ENCODE data around the gene ZBTB21. TPM values are rescaled to one million over a fixed set of nuclear protein-coding genes. Genes with fewer than 3 reads are reported as not detected.

Gene ZBTB21
- total RNA-seq, 1 experiment from 2014 or later = 18.1 TPM

DNA sequence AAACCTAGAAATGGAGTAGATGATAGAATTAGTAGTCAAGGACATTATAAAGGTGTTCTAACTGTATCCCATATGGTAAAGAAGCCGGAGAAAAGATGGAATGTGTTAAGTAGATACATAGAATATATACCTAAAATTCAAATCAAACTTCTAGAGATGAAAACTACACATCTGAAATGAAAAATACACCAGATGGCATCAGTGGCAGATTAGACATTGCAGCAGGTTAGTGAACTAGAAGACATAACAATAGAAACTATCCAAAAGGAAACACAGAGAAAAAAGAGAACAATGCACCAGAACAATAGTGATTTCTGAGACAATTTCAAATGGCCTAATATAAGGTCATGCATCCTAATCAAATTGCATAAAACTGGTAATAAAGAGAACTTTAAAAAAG is 26.9 kb downstream of the ZBTB21 start:
- Histone ChIP-seq H3K56ac (ENCODE audit: insufficient read length, low read depth, low read length) (no peak overlapping the region), H3K79me1 (ENCODE audit: insufficient read depth, low read depth, low read length, poor library complexity, severe bottlenecking) (no peaks in the 10 kb centered on the region), H4K5ac (ENCODE audit: insufficient read length, low read depth, low read length) (no peak overlapping the region), H4K20me1 (ENCODE audit: control insufficient read depth, insufficient read depth, insufficient read length) (no peaks in the 10 kb centered on the region), H2BK15ac (ENCODE audit: low read depth, low read length) (no peak overlapping the region), H2AFZ (ENCODE audit: low read length) (no peak overlapping the region), H3K4me2 (ENCODE audit: insufficient read depth, insufficient read length, low read length) (no peak overlapping the region), H3K18ac (ENCODE audit: insufficient read length, low read depth, low read length) (no peak overlapping the region), H2AK5ac (ENCODE audit: insufficient read length, low read length) (no peak overlapping the region), H3K14ac (ENCODE audit: insufficient read depth, low read length) (no peak overlapping the region), H3K27me3 (ENCODE audit: insufficient read depth, low read length) (no peaks in the 10 kb centered on the region), H3K27ac (ENCODE audit: insufficient read length, low read depth, low read length) (no peak overlapping the region), H3K79me2 (ENCODE audit: insufficient read depth, low read length) (no peaks in the 10 kb centered on the region), H2BK5ac (ENCODE audit: insufficient read length, low read length) (no peak overlapping the region), H3K9ac (ENCODE audit: extremely low read depth, insufficient read length, low read length) (no peak overlapping the region), H3K9me3 (ENCODE audit: control insufficient read depth, low read depth, low read length) (peaks cover 4% of the 10 kb centered on the region), H2BK20ac (ENCODE audit: low read depth, low read length, poor library complexity, severe bottlenecking) (no peak overlapping the region), H2BK120ac (ENCODE audit: low read depth, low read length, poor library complexity, severe bottlenecking) (no peak overlapping the region), H3T11ph (ENCODE audit: low read length) (no peak overlapping the region), H3K4me1 (ENCODE audit: insufficient read depth, low read length) (no peaks in the 10 kb centered on the region), H4K91ac (ENCODE audit: insufficient read length, low read depth, low read length) (no peak overlapping the region), H2BK12ac (ENCODE audit: insufficient read length, low read depth, low read length) (no peak overlapping the region), H4K8ac (replicated peaks; ENCODE audit: insufficient read length, low read depth, low read length) (no peak overlapping the region), H3K4ac (ENCODE audit: low read depth, low read length) (no peak overlapping the region), H3K23ac (ENCODE audit: insufficient read length, low read depth, low read length) (no peak overlapping the region), H3K23me2 (ENCODE audit: insufficient read length, low read depth, low read length, poor library complexity, severe bottlenecking) (no peaks in the 10 kb centered on the region)
- TF ChIP-seq, protein P1, sequence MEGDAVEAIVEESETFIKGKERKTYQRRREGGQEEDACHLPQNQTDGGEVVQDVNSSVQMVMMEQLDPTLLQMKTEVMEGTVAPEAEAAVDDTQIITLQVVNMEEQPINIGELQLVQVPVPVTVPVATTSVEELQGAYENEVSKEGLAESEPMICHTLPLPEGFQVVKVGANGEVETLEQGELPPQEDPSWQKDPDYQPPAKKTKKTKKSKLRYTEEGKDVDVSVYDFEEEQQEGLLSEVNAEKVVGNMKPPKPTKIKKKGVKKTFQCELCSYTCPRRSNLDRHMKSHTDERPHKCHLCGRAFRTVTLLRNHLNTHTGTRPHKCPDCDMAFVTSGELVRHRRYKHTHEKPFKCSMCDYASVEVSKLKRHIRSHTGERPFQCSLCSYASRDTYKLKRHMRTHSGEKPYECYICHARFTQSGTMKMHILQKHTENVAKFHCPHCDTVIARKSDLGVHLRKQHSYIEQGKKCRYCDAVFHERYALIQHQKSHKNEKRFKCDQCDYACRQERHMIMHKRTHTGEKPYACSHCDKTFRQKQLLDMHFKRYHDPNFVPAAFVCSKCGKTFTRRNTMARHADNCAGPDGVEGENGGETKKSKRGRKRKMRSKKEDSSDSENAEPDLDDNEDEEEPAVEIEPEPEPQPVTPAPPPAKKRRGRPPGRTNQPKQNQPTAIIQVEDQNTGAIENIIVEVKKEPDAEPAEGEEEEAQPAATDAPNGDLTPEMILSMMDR (conservative IDR thresholded peaks at IDR 0.05) = no peak
- peaks cover 11 to 14% of the 10 kb centered on the region in 2 experiments for H3K9me3 Mint-ChIP-seq
- peaks cover 0 to 10% (median 9%) of the 10 kb centered on the region in 3 experiments; a peak in 5 of 7 replicates for H3K36me3 Mint-ChIP-seq (ENCODE audit: insufficient read depth in 1 of 3, low read depth in 3 of 3)
- DNase-seq = no peak
- H3K4me1 Mint-ChIP-seq = no peaks in the 10 kb centered on the region
- WGBS (ENCODE audit: extremely low coverage, insufficient read length, low lambda C conversion rate) = no CpG with 5 or more reads among the region's 1 CpG
- no peak overlapping the region for H3K4me3 Mint-ChIP-seq
- H3K27me3 Mint-ChIP-seq (ENCODE audit: low read depth) = peaks cover 8% of the 10 kb centered on the region
- H3K27ac Mint-ChIP-seq = no peak overlapping the region
